H1 (cell line): ENCODE data around the gene HIPK1. TPM values are rescaled to one million over a fixed set of nuclear protein-coding genes. Genes with fewer than 3 reads are reported as not detected.

Experiments
- CTCF ChIA-PET: fragments of 300-600 bp; sonication (Branson Sonifier 250); formaldehyde crosslinking; loops from one replicate; lab custom pipeline; 2021; ENCODE audit not compliant: partially characterized antibody; lab: Charles Lee
- POLR2A ChIA-PET: fragments of 300-600 bp; sonication (Branson Sonifier 250); formaldehyde crosslinking; loops from one replicate; lab custom pipeline; 2021; ENCODE audit warnings: inconsistent platforms; ENCODE audit not compliant: partially characterized antibody; lab: Charles Lee
- DNase-seq, 2 experiments: peaks; one replicate each; pipeline versions ENCODE4 v3.0.0 to v3.0.0-alpha.2; 2010 to 2022; ENCODE audit warnings: low spot score in 2 of 2, low read depth in 1 of 2, mixed read lengths in 1 of 2
- FAIRE-seq: peaks from 2 replicates; lab custom pipeline; 2011; peaks lifted over from hg19 to GRCh38; lab: Jason Lieb, UNC
- H2AFZ ChIP-seq: 2 replicates; pipeline ENCODE4 v1.8.1; 2012; ENCODE audit warnings: low read length, inconsistent platforms
- H2AK5ac ChIP-seq: 2 replicates; pipeline ENCODE4 v1.6.1; 2013; ENCODE audit warnings: low read depth, low read length
- H2BK120ac ChIP-seq: replicated peaks from 2 replicates; pipeline ENCODE3; 2013; ENCODE audit warnings: low read depth, low read length, inconsistent platforms
- H2BK12ac ChIP-seq: 2 replicates; pipeline ENCODE4 v1.6.1; 2013; ENCODE audit warnings: low read depth, low read length
- H2BK15ac ChIP-seq: 2 replicates; pipeline ENCODE4 v1.6.1; 2013; ENCODE audit warnings: low read length
- H2BK20ac ChIP-seq: 2 replicates; pipeline ENCODE4 v1.6.1; 2013; ENCODE audit warnings: low read length
- H2BK5ac ChIP-seq: 2 replicates; pipeline ENCODE4 v1.6.1; 2013; ENCODE audit warnings: low read depth, low read length
- H3K14ac ChIP-seq: 2 replicates; pipeline ENCODE4 v1.6.1; 2013; ENCODE audit warnings: inconsistent platforms; ENCODE audit not compliant: insufficient read length
- H3K18ac ChIP-seq: 2 replicates; pipeline ENCODE4 v1.6.1; 2013; ENCODE audit warnings: low read length; ENCODE audit errors: extremely low read depth
- H3K23ac ChIP-seq: 2 replicates; pipeline ENCODE4 v1.6.1; 2013; ENCODE audit warnings: inconsistent platforms; ENCODE audit not compliant: insufficient read length
- H3K23me2 ChIP-seq: 2 replicates; pipeline ENCODE4 v1.6.1; 2013; ENCODE audit warnings: low read depth, low read length
- H3K27ac ChIP-seq: 2 replicates; pipeline ENCODE4 v1.6.1; 2011; ENCODE audit warnings: low read depth, low read length, inconsistent platforms
- H3K27me3 ChIP-seq, 4 experiments: replicated peaks in 1 of 4; 1 replicate in 1 of 4; 2 replicates in 3 of 4; pipeline versions ENCODE4 v1.6.1 to v1.8.1; 2011 to 2013; ENCODE audit warnings: low read length in 3 of 4, mild to moderate bottlenecking in 3 of 4, inconsistent platforms in 2 of 4, mixed read lengths in 2 of 4, moderate library complexity in 1 of 4; ENCODE audit not compliant: control insufficient read depth in 3 of 4, insufficient read depth in 3 of 4; ENCODE audit errors: extremely low read depth in 1 of 4
- H3K36me3 ChIP-seq, 4 experiments: 2 replicates each; pipeline versions ENCODE4 v1.6.1 to v1.8.1; 2011 to 2013; ENCODE audit warnings: mild to moderate bottlenecking in 4 of 4, low read length in 3 of 4, moderate library complexity in 2 of 4, control low read depth in 1 of 4, inconsistent platforms in 1 of 4; ENCODE audit not compliant: insufficient read depth in 4 of 4, control insufficient read depth in 2 of 4
- H3K4ac ChIP-seq: replicated peaks from 2 replicates; pipeline ENCODE3; 2013; ENCODE audit warnings: low read length, low read depth, mixed read lengths, inconsistent platforms; ENCODE audit not compliant: insufficient read length
- H3K4me1 ChIP-seq, 4 experiments: replicated peaks in 1 of 4; 1 replicate in 1 of 4; 2 replicates in 3 of 4; pipeline versions ENCODE4 v1.6.1 to v1.8.1; 2011 to 2013; ENCODE audit warnings: low read length in 3 of 4, inconsistent platforms in 2 of 4, mixed read lengths in 1 of 4; ENCODE audit not compliant: insufficient read depth in 4 of 4, control insufficient read depth in 3 of 4
- H3K4me2 ChIP-seq, 2 experiments: 2 replicates each; pipeline versions ENCODE4 v1.6.1 to v1.8.1; 2011 to 2013; ENCODE audit warnings: low read depth in 2 of 2, low read length in 2 of 2, control low read depth in 1 of 2, inconsistent platforms in 1 of 2, mild to moderate bottlenecking in 1 of 2; ENCODE audit not compliant: insufficient read depth in 1 of 2
- H3K4me3 ChIP-seq, 4 experiments: fragments of 200-600, 300-600 bp in 1 of 4; sonication (generic), shearing (Covaris generic), sonication (Bioruptor Twin) in 1 of 4; 2 replicates each; pipeline versions ENCODE4 v1.5.1 to v1.8.1; 2011 to 2016; ENCODE audit warnings: low read length in 4 of 4, low read depth in 3 of 4, control low read depth in 2 of 4, inconsistent platforms in 2 of 4, mild to moderate bottlenecking in 2 of 4, mixed read lengths in 1 of 4, moderate library complexity in 1 of 4; ENCODE audit not compliant: insufficient read depth in 2 of 4; ENCODE audit errors: extremely low read depth in 1 of 4
- H3K56ac ChIP-seq: replicated peaks from 2 replicates; pipeline ENCODE3; 2013; ENCODE audit warnings: low read depth, mild to moderate bottlenecking, mixed read lengths, low read length, inconsistent platforms; ENCODE audit not compliant: insufficient read length
- H3K79me1 ChIP-seq: 2 replicates; pipeline ENCODE4 v1.6.1; 2013; ENCODE audit warnings: low read depth, low read length, control low read depth
- H3K79me2 ChIP-seq, 2 experiments: 2 replicates each; pipeline versions ENCODE4 v1.6.1 to v1.8.1; 2012 to 2013; ENCODE audit warnings: low read length in 2 of 2, mild to moderate bottlenecking in 2 of 2, inconsistent platforms in 1 of 2; ENCODE audit not compliant: insufficient read depth in 2 of 2, control insufficient read depth in 1 of 2
- H3K9ac ChIP-seq, 4 experiments: replicated peaks in 1 of 4; 1 replicate in 1 of 4; 2 replicates in 3 of 4; pipeline versions ENCODE4 v1.6.1 to v1.8.1; 2011 to 2013; ENCODE audit warnings: low read depth in 3 of 4, low read length in 3 of 4, control low read depth in 2 of 4, mild to moderate bottlenecking in 2 of 4, moderate library complexity in 2 of 4, inconsistent platforms in 1 of 4; ENCODE audit errors: extremely low read depth in 1 of 4
- H3K9me3 ChIP-seq, 2 experiments: 2 replicates each; pipeline versions ENCODE4 v1.6.1 to v1.8.1; 2012 to 2013; ENCODE audit warnings: mild to moderate bottlenecking in 2 of 2, moderate library complexity in 2 of 2, control low read depth in 1 of 2, inconsistent platforms in 1 of 2, low read depth in 1 of 2, low read length in 1 of 2, mixed read lengths in 1 of 2; ENCODE audit not compliant: insufficient read depth in 2 of 2
- H4K20me1 ChIP-seq, 2 experiments: replicated peaks in 1 of 2; 2 replicates each; pipeline versions ENCODE3 to v1.8.1; 2011 to 2013; ENCODE audit warnings: inconsistent platforms in 2 of 2, low read length in 2 of 2, mild to moderate bottlenecking in 1 of 2; ENCODE audit not compliant: insufficient read depth in 2 of 2, control insufficient read depth in 1 of 2
- H4K5ac ChIP-seq: 2 replicates; pipeline ENCODE4 v1.6.1; 2013; ENCODE audit warnings: low read length, low read depth, mixed read lengths, inconsistent platforms; ENCODE audit not compliant: insufficient read length
- H4K8ac ChIP-seq: 2 replicates; pipeline ENCODE4 v1.8.0; 2013; ENCODE audit warnings: mild to moderate bottlenecking, moderate library complexity, low read length, inconsistent platforms; ENCODE audit not compliant: insufficient read depth; ENCODE audit errors: extremely low read depth
- H4K91ac ChIP-seq: replicated peaks from 2 replicates; pipeline ENCODE3; 2013; ENCODE audit warnings: low read length, mixed read lengths, inconsistent platforms; ENCODE audit not compliant: insufficient read length
- GTF2F1 ChIP-seq: IDR thresholded peaks from 2 replicates; pipeline ENCODE4 v1.6.1; 2012; ENCODE audit warnings: low read depth, low read length, improper control_type of control experiment, borderline replicate concordance
- WGBS, 2 experiments: shearing (Covaris generic) in 1 of 2; methylation state at CpG; one replicate each; pipeline versions ENCODE4 v1.1.6 to v1.1.7; 2013 to 2015; ENCODE audit warnings: low lambda C conversion rate in 2 of 2, mixed read lengths in 2 of 2, inconsistent platforms in 1 of 2, low coverage in 1 of 2, missing lambda C conversion rate in 1 of 2; ENCODE audit not compliant: insufficient replicate concordance in 2 of 2, insufficient coverage in 1 of 2, insufficient read length in 1 of 2; ENCODE audit errors: extremely low coverage in 1 of 2, missing lambda C conversion rate in 1 of 2; 5-methylcytosine and 5-hydroxymethylcytosine counted together
- polyA plus RNA-seq, 7 experiments: library from polyadenylated mRNA; depleted of rRNA in 3 of 7; stranded (reverse) in 5 of 7; unstranded in 2 of 7; fragments of >200 nt in 5 of 7; fragments of 200-250 nt in 2 of 7; gene quantifications; 1 replicate in 5 of 7; 2 replicates in 1 of 7; 4 replicates in 1 of 7; pipeline versions ENCODE4 v1.2.1 to v1.2.3, GENCODE V29; 2011 to 2013; ENCODE audit warnings: missing spikeins in 2 of 7, mixed read lengths in 2 of 7
- total RNA-seq: library from RNA; stranded (reverse); fragmentation: NEBNext Ultra II Directional; extraction: Animal tissue kit (Norgen Biotek cat#: 25700); gene quantifications from 2 replicates; pipeline ENCODE4 v1.2.1, GENCODE V29; 2021
- TF ChIP-seq, protein P1 (sequence below), 3 experiments: IDR thresholded peaks; 1 replicate in 2 of 3; 2 replicates in 1 of 3; pipeline versions ENCODE4 v1.5.1 to v1.6.1; 2011; ENCODE audit warnings: low read length in 3 of 3, mild to moderate bottlenecking in 3 of 3, inconsistent platforms in 2 of 3, low read depth in 1 of 3, moderate library complexity in 1 of 3; ENCODE audit not compliant: insufficient read depth in 1 of 3; ENCODE audit errors: control extremely low read depth in 1 of 3

HIPK1 gene
- total and polyA plus RNA-seq, 2 of the 8 experiments (the other 6 are each of a cell fraction or from before 2014, with no cell fraction given) = 46.2 to 64.3 TPM

DNA sequence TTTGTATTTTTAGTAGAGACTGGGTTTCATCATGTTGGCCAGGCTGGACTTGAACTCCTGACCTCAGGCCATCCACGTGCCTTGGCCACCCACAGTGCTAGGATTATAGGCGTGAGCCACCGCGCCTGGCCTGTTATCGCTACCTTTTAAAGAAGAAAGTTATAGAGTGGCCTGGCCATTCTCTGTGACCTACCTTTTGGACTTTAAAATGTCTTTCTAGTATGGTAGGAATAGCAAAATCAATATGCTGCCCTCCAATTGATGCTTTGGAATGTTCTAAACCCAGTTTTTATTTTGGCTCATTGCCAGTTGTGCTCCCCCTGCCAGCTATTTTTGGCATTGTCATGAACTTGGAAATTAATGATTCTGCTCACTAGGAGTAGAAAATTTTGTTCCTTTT lies 19.9 kb downstream of the HIPK1 start:
- Histone ChIP-seq H2BK15ac (no peak overlapping the region), H3K4me1 (no peaks in the 10 kb centered on the region), H2AK5ac (no peak overlapping the region), H3K36me3 (no peaks in the 10 kb centered on the region), H2AFZ (no peak overlapping the region), H3K56ac (no peak overlapping the region), H3K23ac (no peak overlapping the region), H2BK20ac (no peak overlapping the region), H3K9me3 (no peaks in the 10 kb centered on the region), H3K23me2 (no peaks in the 10 kb centered on the region), H3K27me3 (no peaks in the 10 kb centered on the region), H2BK120ac (no peak overlapping the region), H3K27ac (no peak overlapping the region), H2BK5ac (no peak overlapping the region), H2BK12ac (no peak overlapping the region), H4K5ac (no peak overlapping the region), H3K9ac (no peak overlapping the region), H3K4me2 (no peak overlapping the region), H4K20me1 (no peaks in the 10 kb centered on the region), H3K79me1 (no peaks in the 10 kb centered on the region), H3K4me3 (no peak overlapping the region), H3K79me2 (peaks cover 0 to 23% of the 10 kb centered on the region in 2 experiments; a peak in 2 of 4 replicates), H4K91ac (no peak overlapping the region), H3K14ac (no peak overlapping the region), H3K18ac (no peak overlapping the region), H4K8ac (no peak overlapping the region), H3K4ac (no peak overlapping the region)
- DNase-seq = no peak
- FAIRE-seq = no peak
- 95% methylated on average over 5 of the region's 5 CpGs; no CpG with 5 or more reads in 1 of the 2 experiments for WGBS, 2 experiments
- no peak for TF ChIP-seq GTF2F1
- TF ChIP-seq, protein P1, sequence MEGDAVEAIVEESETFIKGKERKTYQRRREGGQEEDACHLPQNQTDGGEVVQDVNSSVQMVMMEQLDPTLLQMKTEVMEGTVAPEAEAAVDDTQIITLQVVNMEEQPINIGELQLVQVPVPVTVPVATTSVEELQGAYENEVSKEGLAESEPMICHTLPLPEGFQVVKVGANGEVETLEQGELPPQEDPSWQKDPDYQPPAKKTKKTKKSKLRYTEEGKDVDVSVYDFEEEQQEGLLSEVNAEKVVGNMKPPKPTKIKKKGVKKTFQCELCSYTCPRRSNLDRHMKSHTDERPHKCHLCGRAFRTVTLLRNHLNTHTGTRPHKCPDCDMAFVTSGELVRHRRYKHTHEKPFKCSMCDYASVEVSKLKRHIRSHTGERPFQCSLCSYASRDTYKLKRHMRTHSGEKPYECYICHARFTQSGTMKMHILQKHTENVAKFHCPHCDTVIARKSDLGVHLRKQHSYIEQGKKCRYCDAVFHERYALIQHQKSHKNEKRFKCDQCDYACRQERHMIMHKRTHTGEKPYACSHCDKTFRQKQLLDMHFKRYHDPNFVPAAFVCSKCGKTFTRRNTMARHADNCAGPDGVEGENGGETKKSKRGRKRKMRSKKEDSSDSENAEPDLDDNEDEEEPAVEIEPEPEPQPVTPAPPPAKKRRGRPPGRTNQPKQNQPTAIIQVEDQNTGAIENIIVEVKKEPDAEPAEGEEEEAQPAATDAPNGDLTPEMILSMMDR (IDR thresholded peaks at IDR 0.05; ENCODE audit: control extremely low read depth in 1 of 3, insufficient read depth in 1 of 3, low read depth in 1 of 3, low read length in 3 of 3) = peak in 1 of 3 experiments; percentile 21; a peak in 1 of 4 replicates
- POLR2A ChIA-PET = interaction anchor here (1.3 kb wide), 1 partner anchor 19 kb away, joined by 3 read pairs; no protein-coding TSS in a partner anchor
- CTCF ChIA-PET = interaction anchor here (0.7 to 9.3 kb wide), 8 partner anchors 8 to 920 kb away, joined by 3 to 31 read pairs (median 4); no protein-coding TSS in a partner anchor
